Measurements from ENCODE around the gene SLC8B1. TPM values are rescaled to one million over a fixed set of nuclear protein-coding genes. Genes with fewer than 3 reads are reported as not detected.

SLC8B1 gene
- total and polyA plus RNA-seq, 2 of the 4 experiments (the other 2 are of a cell fraction): 4.1 to 10.2 TPM

- no peak overlapping the region for H3K23ac ChIP-seq (ENCODE audit: low read depth, low read length)
- H3K56ac ChIP-seq (ENCODE audit: extremely low read depth, insufficient read depth, low read length): no peak overlapping the region
- peaks cover 11% of the 10 kb centered on the region for H4K20me1 ChIP-seq (ENCODE audit: insufficient read depth, low read length)
- H2BK120ac ChIP-seq (ENCODE audit: low read depth, low read length): no peak overlapping the region
- H2BK5ac ChIP-seq (ENCODE audit: low read depth, low read length, poor library complexity, severe bottlenecking): no peak overlapping the region
- H3K9me1 ChIP-seq (ENCODE audit: insufficient read depth, low read length): peaks cover 13% of the 10 kb centered on the region
- H2BK20ac ChIP-seq (ENCODE audit: low read depth, low read length): no peak overlapping the region
- no peak for DNase-seq
- no peak overlapping the region for H3K14ac ChIP-seq (replicated peaks; ENCODE audit: low read depth, low read length)
- dilution Hi-C loops (cut with HindIII; ENCODE audit: low sequenced_read_pairs, unreplicated experiment) (no loop called here), in situ Hi-C loops (cut with MboI; ENCODE audit: low sequenced_read_pairs) (no loop called here), intact Hi-C loops (cut with micrococcal nuclease) (no loop called here)
- ChIA-PET CTCF (no interaction called here), POLR2A (ENCODE audit: unreplicated experiment) (no interaction called here)
- ATAC-seq (ENCODE audit: low read depth): no peak
- H4K91ac ChIP-seq (ENCODE audit: insufficient read depth, low read depth, low read length): no peak overlapping the region
- no peak overlapping the region for H3K18ac ChIP-seq (ENCODE audit: low read depth, low read length)
- H3K4ac ChIP-seq (ENCODE audit: low read depth, low read length): no peak overlapping the region
- H2BK15ac ChIP-seq (ENCODE audit: low read depth, low read length): no peak overlapping the region
- TF ChIP-seq RCOR1 (IDR thresholded peaks at IDR 0.05; ENCODE audit: insufficient replicate concordance, low read length): no peak
- TF ChIP-seq, protein P1, sequence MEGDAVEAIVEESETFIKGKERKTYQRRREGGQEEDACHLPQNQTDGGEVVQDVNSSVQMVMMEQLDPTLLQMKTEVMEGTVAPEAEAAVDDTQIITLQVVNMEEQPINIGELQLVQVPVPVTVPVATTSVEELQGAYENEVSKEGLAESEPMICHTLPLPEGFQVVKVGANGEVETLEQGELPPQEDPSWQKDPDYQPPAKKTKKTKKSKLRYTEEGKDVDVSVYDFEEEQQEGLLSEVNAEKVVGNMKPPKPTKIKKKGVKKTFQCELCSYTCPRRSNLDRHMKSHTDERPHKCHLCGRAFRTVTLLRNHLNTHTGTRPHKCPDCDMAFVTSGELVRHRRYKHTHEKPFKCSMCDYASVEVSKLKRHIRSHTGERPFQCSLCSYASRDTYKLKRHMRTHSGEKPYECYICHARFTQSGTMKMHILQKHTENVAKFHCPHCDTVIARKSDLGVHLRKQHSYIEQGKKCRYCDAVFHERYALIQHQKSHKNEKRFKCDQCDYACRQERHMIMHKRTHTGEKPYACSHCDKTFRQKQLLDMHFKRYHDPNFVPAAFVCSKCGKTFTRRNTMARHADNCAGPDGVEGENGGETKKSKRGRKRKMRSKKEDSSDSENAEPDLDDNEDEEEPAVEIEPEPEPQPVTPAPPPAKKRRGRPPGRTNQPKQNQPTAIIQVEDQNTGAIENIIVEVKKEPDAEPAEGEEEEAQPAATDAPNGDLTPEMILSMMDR (conservative IDR thresholded peaks at IDR 0.05; ENCODE audit: low read depth, low read length): no peak
- no peak for TF ChIP-seq MAZ (IDR thresholded peaks at IDR 0.05; ENCODE audit: borderline replicate concordance, low read depth, low read length)
- no peak for TF ChIP-seq NFE2L2 (IDR thresholded peaks at IDR 0.05; ENCODE audit: low read depth, low read length)
- no peak for TF ChIP-seq CHD1 (IDR thresholded peaks at IDR 0.05; ENCODE audit: low read depth, low read length)
- TF ChIP-seq POLR2A (IDR thresholded peaks at IDR 0.05; ENCODE audit: low read depth, low read length): no peak
- TF ChIP-seq, protein P2, sequence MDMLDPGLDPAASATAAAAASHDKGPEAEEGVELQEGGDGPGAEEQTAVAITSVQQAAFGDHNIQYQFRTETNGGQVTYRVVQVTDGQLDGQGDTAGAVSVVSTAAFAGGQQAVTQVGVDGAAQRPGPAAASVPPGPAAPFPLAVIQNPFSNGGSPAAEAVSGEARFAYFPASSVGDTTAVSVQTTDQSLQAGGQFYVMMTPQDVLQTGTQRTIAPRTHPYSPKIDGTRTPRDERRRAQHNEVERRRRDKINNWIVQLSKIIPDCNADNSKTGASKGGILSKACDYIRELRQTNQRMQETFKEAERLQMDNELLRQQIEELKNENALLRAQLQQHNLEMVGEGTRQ (IDR thresholded peaks at IDR 0.05; ENCODE audit: low read depth, low read length): no peak
- no peak for TF ChIP-seq MXI1 (IDR thresholded peaks at IDR 0.05; ENCODE audit: borderline replicate concordance, low read depth, low read length)
- no peak for TF ChIP-seq BHLHE40 (IDR thresholded peaks at IDR 0.05; ENCODE audit: low read depth, low read length)
- H3K79me1 ChIP-seq (ENCODE audit: low read depth in 1 of 2, low read length in 2 of 2): peaks cover 0 to 40% of the 10 kb centered on the region in 2 experiments; a peak in 3 of 4 replicates
- no peaks in the 10 kb centered on the region for H3K9me3 ChIP-seq (ENCODE audit: control insufficient read depth, insufficient read depth, low read length)
- H2AFZ ChIP-seq (replicated peaks; ENCODE audit: low read length, poor library complexity): no peak overlapping the region
- H3K36me3 ChIP-seq (ENCODE audit: control insufficient read depth, insufficient read depth, low read length): no peaks in the 10 kb centered on the region; the same call in 1 of the 2 replicates
- H2AK5ac ChIP-seq (ENCODE audit: low read depth, low read length): no peak overlapping the region
- BruUV-seq (replicated peaks): no TSS peak
- no peak overlapping the region for H4K8ac ChIP-seq (ENCODE audit: low read depth in 2 of 2, low read length in 2 of 2)
- H3K27me3 ChIP-seq (ENCODE audit: control insufficient read depth, insufficient read depth, low read length): no peaks in the 10 kb centered on the region
- no peak overlapping the region for H3K4me3 ChIP-seq (ENCODE audit: insufficient read depth, low read depth, low read length)
- H3K27ac ChIP-seq (ENCODE audit: insufficient read depth, low read length): no peak overlapping the region
- H3K9ac ChIP-seq (ENCODE audit: low read depth, low read length): no peak overlapping the region
- peaks cover 3% of the 10 kb centered on the region for H3K4me1 ChIP-seq (ENCODE audit: control insufficient read depth, insufficient read depth, low read length)
- H2AK9ac ChIP-seq (replicated peaks; ENCODE audit: low read depth, low read length, poor library complexity): no peak overlapping the region
- H3K4me2 ChIP-seq (ENCODE audit: low read depth, low read length): no peak overlapping the region
- no peak overlapping the region for H4K5ac ChIP-seq (ENCODE audit: low read depth, low read length)
- 100% methylated on average over 1 of the region's 5 CpGs; no CpG with 5 or more reads in 1 of the 2 experiments for WGBS, 2 experiments (ENCODE audit: extremely low coverage in 2 of 2, insufficient read length in 1 of 2)
Measured at GRCh38 chr12:113364698-113365097, 29.8 kb upstream of the SLC8B1 start.

All from IMR-90 (cell line).